ENCODE data around the gene RTN4.

GRCh38 chr2:55006306-55006705 is 43.9 kb downstream of the RTN4 start:
- TF ChIP-seq TAF1 (IDR thresholded peaks at IDR 0.05; ENCODE audit: borderline replicate concordance, insufficient read depth, low read length) (no peak), POLR2AphosphoS5 (IDR thresholded peaks at IDR 0.05; ENCODE audit: low read depth, low read length) (no peak), SIN3A (IDR thresholded peaks at IDR 0.05; ENCODE audit: borderline replicate concordance, insufficient read depth, low read length) (no peak)

Measured in PFSK-1 (cell line).